ENCODE results near the gene EPN3. TPM values are rescaled to one million over a fixed set of nuclear protein-coding genes. Genes with fewer than 3 reads are reported as not detected.

Gene EPN3
- total RNA-seq, 2 experiments from 2014 or later: not detected

DNA sequence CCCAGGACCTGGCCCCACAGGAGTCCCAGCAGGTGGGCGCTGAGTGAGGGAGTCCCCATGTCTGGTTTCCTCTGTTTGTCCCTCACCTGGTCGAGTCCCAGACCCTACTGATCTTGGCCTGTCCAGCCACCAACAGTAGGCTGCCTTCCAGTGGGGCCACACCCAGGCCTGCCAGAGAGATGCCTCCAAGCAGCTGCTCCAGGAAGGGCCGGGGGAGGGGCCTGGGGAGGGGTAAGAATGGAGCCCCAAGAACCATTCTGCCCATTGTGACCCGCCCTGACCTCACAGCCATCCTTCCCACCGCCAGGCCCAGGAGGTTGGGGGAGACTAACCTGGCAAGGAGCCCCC is 15.2 kb downstream of the EPN3 start:
- CTCF ChIA-PET: interaction anchor here (0.5 to 1.7 kb wide), 5 partner anchors 40 to 305 kb away, joined by 3 to 11 read pairs (median 5); no protein-coding TSS in a partner anchor

DNA sequence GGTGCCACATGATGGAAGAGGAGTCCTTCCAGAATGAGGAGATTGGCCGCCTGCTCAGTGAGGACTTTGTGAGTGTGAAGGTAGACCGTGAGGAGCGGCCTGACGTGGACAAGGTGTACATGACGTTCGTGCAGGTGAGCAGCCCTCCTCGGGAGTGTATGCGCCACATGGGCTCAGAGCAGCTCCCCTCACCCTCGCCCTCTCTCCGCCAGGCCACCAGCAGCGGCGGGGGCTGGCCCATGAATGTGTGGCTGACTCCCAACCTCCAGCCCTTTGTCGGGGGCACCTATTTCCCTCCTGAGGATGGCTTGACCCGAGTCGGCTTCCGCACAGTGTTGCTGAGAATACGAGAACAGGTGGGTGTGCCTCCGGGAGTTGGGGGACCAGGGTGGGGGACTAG is 16.3 kb downstream of the EPN3 start:
- H3K27me3 Mint-ChIP-seq (ENCODE audit: low read depth): peaks cover 2% of the 10 kb centered on the region
- no peak for DNase-seq
- H3K9me3 Mint-ChIP-seq: no peaks in the 10 kb centered on the region
- CTCF ChIA-PET: interaction anchor here (2.0 kb wide), 1 partner anchor 14 kb away, joined by 6 read pairs; no protein-coding TSS in a partner anchor
- H3K4me1 Mint-ChIP-seq (ENCODE audit: low read depth): peaks cover 2% of the 10 kb centered on the region
- no peak overlapping the region for H3K4me3 Mint-ChIP-seq
- H3K36me3 Mint-ChIP-seq (ENCODE audit: low read depth): no peaks in the 10 kb centered on the region
- intact Hi-C loops (cut with micrococcal nuclease): loop anchor here (10.0 kb wide), 1 partner anchor 606 kb away; the partner anchor contains the start of gene NME1
- H3K27ac Mint-ChIP-seq: no peak overlapping the region

More for the DNA sequence above, 15.2 kb downstream of the EPN3 start:
- H3K27me3 Mint-ChIP-seq (ENCODE audit: low read depth): peaks cover 2% of the 10 kb centered on the region
- intact Hi-C loops (cut with micrococcal nuclease): loop anchor here (1.0 to 10.0 kb wide), 9 partner anchors 65 to 607 kb away; partner anchors contain the start of genes NME1 and RSAD1
- H3K36me3 Mint-ChIP-seq (ENCODE audit: low read depth): no peaks in the 10 kb centered on the region
- no peaks in the 10 kb centered on the region for H3K9me3 Mint-ChIP-seq
- H3K4me1 Mint-ChIP-seq (ENCODE audit: low read depth): peaks cover 4% of the 10 kb centered on the region
- DNase-seq: no peak
- no peak overlapping the region for H3K27ac Mint-ChIP-seq
- peak overlapping the region; percentile 74 for H3K4me3 Mint-ChIP-seq

GRCh38 chr17:50549256-50549941 is 16.9 kb downstream of the EPN3 start:
- no peak overlapping the region for H3K4me3 Mint-ChIP-seq
- H3K27ac Mint-ChIP-seq: no peak overlapping the region
- H3K9me3 Mint-ChIP-seq: no peaks in the 10 kb centered on the region
- intact Hi-C loops (cut with micrococcal nuclease): loop anchor here (10.0 kb wide), 1 partner anchor 605 kb away; the partner anchor contains the start of gene NME1
- CTCF ChIA-PET: interaction anchor here (0.9 to 2.0 kb wide), 4 partner anchors 8 to 79 kb away, joined by 3 to 6 read pairs (median 3); no protein-coding TSS in a partner anchor
- no peaks in the 10 kb centered on the region for H3K36me3 Mint-ChIP-seq (ENCODE audit: low read depth)
- no peak for DNase-seq
- H3K4me1 Mint-ChIP-seq (ENCODE audit: low read depth): peaks cover 2% of the 10 kb centered on the region
- peaks cover 2% of the 10 kb centered on the region for H3K27me3 Mint-ChIP-seq (ENCODE audit: low read depth)

GRCh38 chr17:50549969-50550368 is 17.4 kb downstream of the EPN3 start:
- no peaks in the 10 kb centered on the region for H3K36me3 Mint-ChIP-seq (ENCODE audit: low read depth)
- CTCF ChIA-PET: interaction anchor here (0.9 to 2.0 kb wide), 5 partner anchors 8 to 78 kb away, joined by 3 to 6 read pairs (median 3); no protein-coding TSS in a partner anchor
- no peak overlapping the region for H3K4me3 Mint-ChIP-seq
- intact Hi-C loops (cut with micrococcal nuclease): loop anchor here (10.0 kb wide), 1 partner anchor 605 kb away; the partner anchor contains the start of gene NME1
- H3K4me1 Mint-ChIP-seq (ENCODE audit: low read depth): peaks cover 2% of the 10 kb centered on the region
- DNase-seq: no peak
- no peaks in the 10 kb centered on the region for H3K9me3 Mint-ChIP-seq
- peaks cover 2% of the 10 kb centered on the region for H3K27me3 Mint-ChIP-seq (ENCODE audit: low read depth)
- H3K27ac Mint-ChIP-seq: no peak overlapping the region

- CTCF ChIA-PET: interaction anchor here (0.6 to 2.0 kb wide), 11 partner anchors 9 to 82 kb away, joined by 3 to 6 read pairs (median 3); partner anchors contain the start of gene CACNA1G
- intact Hi-C loops (cut with micrococcal nuclease): no loop called here
- Mint-ChIP-seq H3K36me3 (ENCODE audit: low read depth) (no peaks in the 10 kb centered on the region), H3K27ac (no peak overlapping the region), H3K4me3 (no peak overlapping the region), H3K4me1 (ENCODE audit: low read depth) (peaks cover 2% of the 10 kb centered on the region), H3K27me3 (ENCODE audit: low read depth) (no peaks in the 10 kb centered on the region), H3K9me3 (no peaks in the 10 kb centered on the region)
- DNase-seq: no peak
Observed at GRCh38 chr17:50550661-50551432, 18.3 kb downstream of the EPN3 start.

GRCh38 chr17:50551433-50551815 is 18.9 kb downstream of the EPN3 start:
- no peaks in the 10 kb centered on the region for H3K27me3 Mint-ChIP-seq (ENCODE audit: low read depth)
- CTCF ChIA-PET: interaction anchor here (0.6 to 1.4 kb wide), 8 partner anchors 9 to 82 kb away, joined by 3 to 5 read pairs (median 3); partner anchors contain the start of gene CACNA1G
- no peak overlapping the region for H3K27ac Mint-ChIP-seq
- no peaks in the 10 kb centered on the region for H3K9me3 Mint-ChIP-seq
- intact Hi-C loops (cut with micrococcal nuclease): no loop called here
- H3K4me1 Mint-ChIP-seq (ENCODE audit: low read depth): peaks cover 2% of the 10 kb centered on the region
- no peak for DNase-seq
- no peaks in the 10 kb centered on the region for H3K36me3 Mint-ChIP-seq (ENCODE audit: low read depth)
- no peak overlapping the region for H3K4me3 Mint-ChIP-seq

- H3K36me3 Mint-ChIP-seq (ENCODE audit: low read depth): no peaks in the 10 kb centered on the region
- H3K4me3 Mint-ChIP-seq: no peak overlapping the region
- no peak for DNase-seq
- CTCF ChIA-PET: interaction anchor here (0.6 to 1.4 kb wide), 3 partner anchors 68 to 77 kb away, joined by 3 to 5 read pairs (median 3); no protein-coding TSS in a partner anchor
- H3K27me3 Mint-ChIP-seq (ENCODE audit: low read depth): no peaks in the 10 kb centered on the region
- H3K4me1 Mint-ChIP-seq (ENCODE audit: low read depth): no peaks in the 10 kb centered on the region
- no peaks in the 10 kb centered on the region for H3K9me3 Mint-ChIP-seq
- intact Hi-C loops (cut with micrococcal nuclease): no loop called here
- H3K27ac Mint-ChIP-seq: no peak overlapping the region
Observed at GRCh38 chr17:50551884-50552283, 19.3 kb downstream of the EPN3 start.

DNA sequence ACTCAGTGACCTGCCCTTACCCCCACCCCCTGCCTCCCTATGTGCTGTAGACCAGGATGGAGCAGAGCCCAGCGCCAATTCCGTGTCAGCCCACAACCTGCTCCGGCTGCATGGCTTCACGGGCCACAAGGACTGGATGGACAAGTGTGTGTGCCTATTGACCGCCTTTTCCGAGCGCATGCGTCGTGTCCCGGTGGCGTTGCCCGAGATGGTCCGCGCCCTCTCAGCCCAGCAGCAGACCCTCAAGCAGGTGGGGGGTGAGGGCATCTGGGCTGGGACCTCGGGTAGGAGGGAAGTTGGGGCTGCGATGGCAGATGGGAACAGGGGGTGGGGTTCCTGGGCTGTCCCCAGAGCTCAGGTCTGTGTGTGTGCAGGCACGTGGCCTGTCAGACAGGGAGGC is 21.7 kb downstream of the EPN3 start:
- intact Hi-C loops (cut with micrococcal nuclease): no loop called here
- Mint-ChIP-seq H3K27ac (no peak overlapping the region), H3K36me3 (ENCODE audit: low read depth) (no peaks in the 10 kb centered on the region), H3K4me1 (ENCODE audit: low read depth) (peaks cover 9% of the 10 kb centered on the region), H3K9me3 (no peaks in the 10 kb centered on the region), H3K4me3 (no peak overlapping the region), H3K27me3 (ENCODE audit: low read depth) (peaks cover 16% of the 10 kb centered on the region)
- CTCF ChIA-PET: no interaction called here
- no peak for DNase-seq

DNA sequence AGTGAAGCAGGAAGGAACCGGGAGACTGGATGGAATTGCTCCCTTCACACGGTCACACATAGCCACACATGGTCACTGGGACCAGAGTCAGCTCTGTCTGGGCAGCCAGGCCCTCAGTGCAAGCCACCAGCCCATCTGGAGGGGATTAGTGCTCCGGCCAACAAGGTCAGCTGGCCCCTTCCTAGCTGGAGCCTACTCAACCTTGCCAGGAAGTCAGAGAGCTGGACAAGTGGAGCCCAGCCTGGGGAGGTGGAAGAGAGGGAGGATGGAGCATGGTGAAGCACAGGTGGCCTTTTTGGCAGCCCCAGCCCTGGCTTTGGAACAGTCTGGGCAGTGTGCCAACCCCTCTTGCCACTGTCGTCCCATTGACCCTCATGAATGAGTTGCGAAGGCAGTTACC is 24.3 kb downstream of the EPN3 start:
- CTCF ChIA-PET: interaction anchor here (1.0 kb wide), 1 partner anchor 139 kb away, joined by 4 read pairs; no protein-coding TSS in a partner anchor

GRCh38 chr17:50557630-50558029 is 25.1 kb downstream of the EPN3 start:
- Mint-ChIP-seq H3K27ac (no peak overlapping the region), H3K4me1 (ENCODE audit: low read depth) (peaks cover 23% of the 10 kb centered on the region), H3K36me3 (ENCODE audit: low read depth) (no peaks in the 10 kb centered on the region), H3K4me3 (no peak overlapping the region), H3K27me3 (ENCODE audit: low read depth) (peaks cover 28% of the 10 kb centered on the region), H3K9me3 (no peaks in the 10 kb centered on the region)
- intact Hi-C loops (cut with micrococcal nuclease): no loop called here
- CTCF ChIA-PET: no interaction called here
- no peak for DNase-seq

More for the DNA sequence above, 24.3 kb downstream of the EPN3 start:
- H3K4me3 Mint-ChIP-seq: no peak overlapping the region
- intact Hi-C loops (cut with micrococcal nuclease): no loop called here
- peaks cover 18% of the 10 kb centered on the region for H3K4me1 Mint-ChIP-seq (ENCODE audit: low read depth)
- H3K36me3 Mint-ChIP-seq (ENCODE audit: low read depth): no peaks in the 10 kb centered on the region
- H3K27me3 Mint-ChIP-seq (ENCODE audit: low read depth): peaks cover 22% of the 10 kb centered on the region
- no peaks in the 10 kb centered on the region for H3K9me3 Mint-ChIP-seq
- DNase-seq: no peak
- no peak overlapping the region for H3K27ac Mint-ChIP-seq

- Mint-ChIP-seq H3K9me3 (no peaks in the 10 kb centered on the region), H3K36me3 (ENCODE audit: low read depth) (no peaks in the 10 kb centered on the region), H3K4me1 (ENCODE audit: low read depth) (peaks cover 23% of the 10 kb centered on the region), H3K27ac (no peak overlapping the region), H3K4me3 (no peak overlapping the region), H3K27me3 (ENCODE audit: low read depth) (peaks cover 30% of the 10 kb centered on the region)
- CTCF ChIA-PET: no interaction called here
- DNase-seq: no peak
- intact Hi-C loops (cut with micrococcal nuclease): no loop called here
Observed at GRCh38 chr17:50558091-50558490, 25.6 kb downstream of the EPN3 start.

- Mint-ChIP-seq H3K27me3 (ENCODE audit: low read depth) (peaks cover 34% of the 10 kb centered on the region), H3K4me3 (no peak overlapping the region), H3K9me3 (no peaks in the 10 kb centered on the region), H3K27ac (no peak overlapping the region), H3K4me1 (ENCODE audit: low read depth) (peaks cover 23% of the 10 kb centered on the region), H3K36me3 (ENCODE audit: low read depth) (no peaks in the 10 kb centered on the region)
- CTCF ChIA-PET: no interaction called here
- no peak for DNase-seq
- intact Hi-C loops (cut with micrococcal nuclease): no loop called here
Observed at GRCh38 chr17:50558581-50558940, 26.0 kb downstream of the EPN3 start.

All from activated naive CD4-positive, alpha-beta T cell treated with anti-CD3 and anti-CD28 coated beads for 36 hours (primary cell).